Activated CD8-positive, alpha-beta memory T cell treated with anti-CD3 and anti-CD28 coated beads for 48 hours (primary cell): ENCODE data around the gene TFEB.

Experiments used
- DNase-seq, 3 experiments: peaks; one replicate each; pipeline ENCODE4 v3.0.0-alpha.2; 2020; ENCODE audit warnings: low read depth in 2 of 3, low spot score in 2 of 3

The TFEB gene

DNA sequence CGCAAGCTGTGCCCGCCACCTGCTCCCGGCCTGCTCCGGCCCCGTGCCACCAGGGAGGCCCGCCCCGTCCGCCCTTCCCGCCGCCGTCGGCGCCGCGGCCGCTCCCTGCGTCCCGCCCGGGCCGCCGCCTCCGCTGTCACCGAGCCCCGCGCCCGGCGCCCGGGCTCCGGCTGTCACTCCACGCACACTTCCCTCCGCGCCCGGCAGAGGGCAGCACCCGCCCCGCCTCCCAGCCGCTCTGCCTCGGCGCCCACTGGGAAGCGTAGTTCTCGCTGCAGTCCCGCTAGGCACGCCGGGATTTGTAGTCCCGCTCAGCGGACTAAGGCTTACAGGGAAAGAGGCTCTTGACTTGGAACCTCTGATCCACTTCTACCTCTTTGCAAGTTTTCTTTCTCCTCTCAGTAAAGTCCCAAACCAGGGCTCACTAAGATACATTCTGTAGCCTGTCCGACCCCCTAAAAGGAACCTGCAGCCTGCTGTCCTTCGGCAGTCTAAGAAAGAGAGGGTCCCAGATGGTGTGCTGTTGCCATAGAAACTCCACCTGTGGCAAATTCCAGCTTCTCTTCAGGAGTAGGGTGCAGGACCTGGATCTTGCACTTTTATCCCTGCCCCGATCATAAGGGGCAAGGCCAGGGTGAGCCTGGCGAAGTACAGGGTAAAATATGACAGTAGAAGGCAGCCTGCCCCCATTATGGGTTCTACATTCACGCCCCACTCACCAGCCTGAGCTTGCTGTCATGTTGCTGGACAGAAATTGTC, at the start of gene TFEB:
TSS of gene TFEB (minus strand) at position 182 of the 759 bp plus-strand sequence. CDS start 44,395 bp downstream, outside the sequence.
- DNase-seq: peak; percentile 80 to 97 (median 94)

- DNase-seq: no peak
Measured at GRCh38 chr6:41784581-41785171, 49.3 kb upstream of the TFEB start.

GRCh38 chr6:41783106-41783780, 47.8 kb upstream of the TFEB start:
- no peak for DNase-seq

DNA sequence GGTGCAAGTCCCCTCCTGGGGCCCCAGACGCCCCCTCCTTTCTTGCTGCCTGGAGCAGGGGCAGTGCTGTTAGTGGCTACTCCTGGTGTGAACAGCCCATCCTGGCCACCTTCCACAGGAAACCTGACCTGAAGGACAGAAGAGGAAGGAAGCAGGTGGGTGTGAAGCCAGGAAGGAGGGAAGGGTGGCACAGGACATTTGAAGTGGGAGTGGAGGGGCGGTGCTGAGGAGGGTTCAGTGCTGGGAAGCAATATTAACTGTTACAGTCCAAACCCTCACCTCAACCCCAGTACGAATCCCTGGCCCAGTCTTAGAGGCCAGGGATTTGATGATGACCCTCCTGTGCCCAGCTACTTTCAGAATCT, 45.9 kb upstream of the TFEB start:
- DNase-seq: no peak

DNA sequence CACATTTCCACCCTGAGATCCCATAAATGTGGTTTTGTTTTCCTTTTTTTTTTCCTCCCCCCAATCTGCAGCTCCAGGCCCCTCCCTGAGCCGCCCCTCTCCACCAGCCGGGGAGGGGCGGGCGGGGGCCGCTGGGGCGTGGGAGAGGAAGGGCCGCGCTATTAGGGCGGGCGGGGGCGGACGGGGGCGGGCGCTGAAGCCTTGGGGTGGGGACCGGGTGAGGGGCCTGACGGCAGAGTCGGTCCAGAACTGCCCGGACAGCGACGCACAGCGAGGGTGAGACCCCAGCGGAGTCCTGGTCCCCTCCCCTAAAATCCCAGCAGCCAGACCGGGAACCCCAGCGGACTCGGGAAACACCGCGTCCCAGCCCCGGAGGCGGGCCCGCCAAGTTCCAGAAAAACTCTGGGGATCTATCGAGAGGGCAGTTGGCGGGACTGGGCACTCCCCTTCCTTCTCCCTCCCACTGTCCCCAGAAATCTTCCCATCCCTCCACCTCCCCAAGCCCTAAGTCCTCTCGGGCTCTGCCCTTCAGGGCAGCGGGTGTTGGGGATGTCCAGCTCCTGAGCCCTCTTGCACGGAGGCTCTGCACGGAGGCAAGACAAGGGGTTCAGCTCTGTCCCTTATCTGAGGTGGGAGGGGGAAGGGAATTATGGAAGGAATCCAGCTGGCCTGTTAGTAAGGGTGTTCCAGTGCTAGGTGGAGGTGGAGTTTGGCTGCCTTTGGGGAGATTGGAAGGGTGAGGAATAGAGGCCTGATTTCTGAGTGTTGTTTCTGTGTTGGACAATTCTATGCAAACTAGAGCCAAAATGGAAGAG, 45.4 kb upstream of the TFEB start, which contains the start of gene PRICKLE4:
TSS of gene PRICKLE4 (plus strand) at position 232 of the 815 bp plus-strand sequence. CDS start 2,692 bp downstream, outside the sequence.
- DNase-seq: no peak

GRCh38 chr6:41779788-41780550, 44.6 kb upstream of the TFEB start, which contains the start of gene FRS3:
FRS3 (minus strand) TSS chr6:41779900; CDS start chr6:41776987, 2,913 bp downstream.
- peak; percentile 96 to 100 (median 98) for DNase-seq

- no peak for DNase-seq
Measured at GRCh38 chr6:41779336-41779735, 43.9 kb upstream of the TFEB start.

DNA sequence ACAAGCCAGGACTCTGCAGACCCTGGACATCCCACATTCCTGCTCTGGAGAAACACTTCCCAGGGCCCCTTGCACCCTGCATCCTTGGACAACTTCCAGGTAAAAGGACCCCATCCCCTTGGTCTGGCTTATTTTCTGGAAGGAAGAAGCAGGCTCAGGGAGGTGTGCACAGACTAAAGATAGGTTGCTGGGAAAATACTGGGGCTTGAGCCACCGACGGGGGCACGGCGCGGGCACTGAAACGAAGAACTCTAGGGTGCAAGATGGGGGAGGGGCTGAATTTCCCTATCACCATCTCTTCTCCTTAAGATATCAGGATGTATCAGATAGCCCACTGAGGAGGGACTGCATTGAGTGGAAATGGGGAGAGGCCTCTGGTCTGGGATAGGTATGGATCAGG, 43.5 kb upstream of the TFEB start:
- DNase-seq: no peak

DNA sequence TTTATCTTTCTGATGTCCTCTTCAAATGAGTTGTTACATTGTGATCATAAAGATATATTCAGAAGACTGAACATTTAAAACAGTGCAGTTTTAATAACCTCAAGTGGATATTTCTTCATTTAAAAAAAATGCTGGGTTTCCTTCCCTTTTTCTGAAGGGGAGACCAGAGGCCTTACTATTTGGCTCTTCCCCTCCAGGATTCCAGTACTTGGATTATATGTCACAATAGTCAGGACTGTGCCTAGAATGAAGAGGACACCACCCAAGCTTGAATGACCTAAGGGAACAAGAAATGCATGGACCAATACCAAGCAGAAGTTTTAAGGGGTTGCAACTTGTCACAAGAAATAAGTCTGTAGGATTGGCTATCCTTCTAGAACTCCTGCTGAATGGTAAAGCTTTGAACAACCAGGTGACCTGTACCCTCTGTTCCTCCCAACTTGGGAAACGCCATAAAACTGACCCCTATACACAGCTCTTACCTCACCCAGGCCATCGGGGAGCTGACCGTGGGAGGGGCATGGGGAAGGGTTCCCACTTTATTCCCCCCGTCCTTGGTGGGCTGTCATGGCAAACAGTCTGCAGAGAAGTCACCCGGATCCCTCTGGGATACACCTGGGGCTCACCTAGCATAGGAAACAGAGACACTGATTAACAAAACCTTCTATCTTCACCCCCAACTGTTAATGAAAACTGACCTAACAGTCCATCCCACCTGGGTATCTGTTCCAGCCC, 42.3 kb upstream of the TFEB start:
- no peak for DNase-seq

- DNase-seq: no peak
Measured at GRCh38 chr6:41775293-41775882, 40.0 kb upstream of the TFEB start.

- no peak for DNase-seq
Measured at GRCh38 chr6:41774841-41775240, 39.4 kb upstream of the TFEB start.

DNA sequence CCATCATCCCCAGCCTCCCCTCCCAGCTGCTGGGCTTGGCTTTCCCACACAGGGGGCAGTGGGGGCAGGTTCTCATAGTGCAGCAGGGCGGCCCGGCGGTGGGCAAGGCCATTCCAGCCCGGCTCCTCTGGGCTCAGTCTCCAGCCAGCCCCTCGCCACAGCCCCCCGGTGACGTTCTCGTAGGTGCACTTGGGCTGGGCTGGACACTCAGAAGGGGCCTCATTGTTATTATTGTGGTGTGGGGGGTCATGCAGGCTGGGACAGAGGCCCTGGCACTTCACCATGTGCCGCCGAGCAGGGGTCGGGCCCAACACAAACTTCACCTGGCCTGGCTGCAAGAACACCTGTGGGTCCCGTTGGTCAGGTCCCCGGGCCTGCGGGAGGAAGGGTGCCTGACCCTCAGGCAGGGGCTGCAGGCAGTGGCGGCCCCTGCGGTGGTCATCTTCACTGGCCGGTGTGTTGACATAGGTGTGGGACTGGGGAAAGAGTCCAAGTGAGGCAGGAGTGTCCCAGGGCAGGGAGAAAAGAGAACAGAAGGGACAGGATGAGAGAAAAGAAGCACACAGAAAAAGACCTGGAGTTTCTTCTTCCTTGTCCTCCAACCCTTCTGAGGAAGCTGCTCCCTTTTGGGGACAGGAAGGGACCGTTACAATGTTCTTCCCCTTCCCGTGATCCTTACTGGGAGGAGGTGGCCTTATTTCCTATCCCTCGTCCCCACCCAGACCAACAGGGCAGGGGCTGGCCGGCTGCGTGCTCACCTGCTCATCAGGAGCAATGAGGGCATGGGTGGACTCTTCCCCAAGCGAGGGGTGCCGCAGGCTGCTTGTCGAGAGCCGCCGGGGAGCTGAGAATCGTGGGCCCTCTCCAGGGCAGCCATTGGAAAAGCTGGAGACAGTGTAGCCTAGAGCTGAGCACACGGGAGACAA, 35.9 kb upstream of the TFEB start:
- no peak for DNase-seq

- no peak for DNase-seq
Measured at GRCh38 chr6:41770381-41771057, 35.1 kb upstream of the TFEB start.

GRCh38 chr6:41769376-41769775, 34.0 kb upstream of the TFEB start:
- DNase-seq: no peak

DNA sequence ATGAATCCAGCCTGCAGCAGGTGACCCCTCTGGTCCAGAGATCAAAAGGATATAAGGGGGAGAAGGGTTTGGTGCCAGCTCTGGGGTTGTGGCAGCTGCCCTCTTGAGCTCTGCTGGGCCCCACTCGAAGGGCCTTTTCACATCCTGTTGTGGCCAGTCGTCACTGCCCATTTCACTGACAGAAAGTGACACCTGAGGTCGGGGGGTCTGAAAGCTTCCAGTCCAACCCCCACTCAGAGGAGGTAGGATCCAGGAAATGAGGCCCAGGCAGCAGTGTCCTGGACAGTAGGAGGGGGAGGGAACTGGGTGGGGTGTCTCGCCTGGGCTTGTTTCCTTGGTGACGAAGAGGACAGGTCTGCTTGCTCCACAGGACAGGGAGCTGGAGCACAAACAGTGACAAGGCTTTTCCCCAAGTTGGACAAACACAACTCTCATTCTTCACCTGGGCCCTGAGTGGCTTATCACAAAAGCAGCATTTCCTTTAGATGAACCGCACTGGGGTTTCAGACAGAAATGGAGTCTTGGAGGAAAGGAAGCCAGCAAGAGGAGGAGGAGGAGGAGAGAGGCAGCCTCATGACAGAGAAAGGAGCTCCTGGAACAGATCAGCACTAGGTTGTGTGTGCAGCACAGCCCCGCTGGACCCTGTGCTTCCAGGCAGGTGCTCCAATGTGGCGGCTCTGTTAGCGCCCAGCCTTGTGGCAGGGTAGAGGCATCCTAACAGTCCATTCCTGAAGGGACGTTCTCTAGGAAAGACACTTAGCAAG, 33.3 kb upstream of the TFEB start:
- no peak for DNase-seq

DNA sequence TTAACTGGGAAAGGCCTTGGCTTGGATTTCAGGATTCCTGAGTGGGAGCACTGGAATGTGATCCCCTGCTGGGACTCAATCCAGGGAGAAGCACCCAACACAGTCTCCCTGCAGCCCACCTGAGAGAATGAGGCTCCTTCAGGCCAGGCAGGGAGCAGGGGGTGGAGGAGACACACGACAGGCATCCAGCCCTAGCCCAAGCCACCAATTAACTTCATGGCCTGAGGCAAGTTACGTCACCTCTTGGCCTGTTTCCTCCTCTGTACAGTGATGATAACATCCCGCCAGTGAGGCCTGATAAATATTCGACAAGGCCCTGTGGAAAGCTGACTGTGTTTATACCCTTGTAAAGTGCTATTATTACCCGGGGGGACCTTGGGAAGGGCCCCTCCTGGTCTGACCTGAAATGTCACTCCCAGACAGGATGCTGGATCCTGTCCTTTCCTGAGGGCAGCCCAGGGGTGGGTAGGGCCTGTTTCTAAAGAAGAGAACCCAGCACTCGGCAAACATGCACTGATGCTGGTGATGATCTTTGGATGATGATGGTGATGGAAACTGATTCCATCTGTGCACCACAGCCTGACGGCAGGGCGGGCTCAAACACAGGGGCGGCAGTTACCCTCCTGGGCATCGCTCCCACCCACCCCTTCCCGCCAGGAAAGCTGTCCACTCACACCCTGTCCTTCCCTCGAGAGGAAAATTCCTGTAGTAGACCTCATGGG, 31.9 kb upstream of the TFEB start:
- DNase-seq: no peak
